ENCODE measurements around the gene FAM174C. TPM values are rescaled to one million over a fixed set of nuclear protein-coding genes. Genes with fewer than 3 reads are reported as not detected.

FAM174C gene
- total and polyA plus RNA-seq, 2 donors (not counting 3 experiments of a cell fraction or from before 2014, with no cell fraction given), result 46.7 to 83.9 TPM

GRCh38 chr19:1322198-1322981, 47.1 kb downstream of the FAM174C start:
- TF ChIP-seq POLR2A (IDR thresholded peaks at IDR 0.05; ENCODE audit: low read depth, low read length) (no peak), MYC (IDR thresholded peaks at IDR 0.05; ENCODE audit: low read depth, low read length) (no peak), EZH2 (IDR thresholded peaks at IDR 0.05; ENCODE audit: borderline replicate concordance, low read depth, low read length, severe bottlenecking) (no peak), POLR2AphosphoS5 (IDR thresholded peaks at IDR 0.05; ENCODE audit: insufficient read depth, low read depth, low read length) (no peak), FOS (IDR thresholded peaks at IDR 0.05; ENCODE audit: borderline replicate concordance, insufficient read depth, low read length) (no peak), MAX (IDR thresholded peaks at IDR 0.05; ENCODE audit: insufficient read depth, insufficient read length) (no peak), JUN (IDR thresholded peaks at IDR 0.05; ENCODE audit: borderline replicate concordance, insufficient read depth, insufficient read length, low read depth) (no peak)
- Histone ChIP-seq H3K79me2 (ENCODE audit: control insufficient read depth, insufficient read depth, low read length) (no peaks in the 10 kb centered on the region), H4K20me1 (replicated peaks; ENCODE audit: control insufficient read depth, extremely low read depth, insufficient read depth, low read length) (no peaks in the 10 kb centered on the region), H3K27ac (ENCODE audit: insufficient read depth, low read depth, low read length) (no peak overlapping the region), H3K4me3 (replicated peaks in 1 of 3; ENCODE audit: insufficient read depth in 1 of 3, low read depth in 1 of 3, low read length in 3 of 3) (no peak overlapping the region), H2AFZ (ENCODE audit: low read depth, low read length) (no peak overlapping the region), H3K9me3 (replicated peaks; ENCODE audit: control insufficient read depth, insufficient read depth, low read length) (no peaks in the 10 kb centered on the region), H3K27me3 (ENCODE audit: control insufficient read depth in 2 of 2, insufficient read depth in 2 of 2, low read length in 2 of 2) (peaks cover 6 to 9% of the 10 kb centered on the region in 2 experiments), H3K9ac (replicated peaks; ENCODE audit: extremely low read depth, insufficient read depth, low read length) (no peak overlapping the region), H3K4me1 (ENCODE audit: control insufficient read depth, extremely low read depth, insufficient read depth, low read length) (peaks cover 8% of the 10 kb centered on the region), H3K9me1 (replicated peaks; ENCODE audit: control insufficient read depth, extremely low read depth, insufficient read depth, low read length) (no peaks in the 10 kb centered on the region), H3K4me2 (ENCODE audit: insufficient read depth, low read length) (no peak overlapping the region), H3K36me3 (ENCODE audit: control insufficient read depth in 2 of 2, extremely low read depth in 1 of 2, insufficient read depth in 2 of 2, low read length in 2 of 2) (no peaks in the 10 kb centered on the region)
- no TSS peak for BruUV-seq (replicated peaks)
- dilution Hi-C loops (cut with MboI; ENCODE audit: extremely low pct_ligation_motif_present, low sequenced_read_pairs) (no loop called here), intact Hi-C loops (cut with micrococcal nuclease) (no loop called here)
- CTCF ChIA-PET, result no interaction called here
- FAIRE-seq, result no peak
- DNase-seq (ENCODE audit: low read depth, low spot score), result no peak
- POLR2A ChIA-PET, result no interaction called here
